ENCODE results near the gene BTG4.
A peak's percentile ranks its signal among the peaks of the same experiment; 100 is the strongest.

- TF ChIP-seq FOXM1 (IDR thresholded peaks at IDR 0.05; ENCODE audit: borderline replicate concordance, low read depth) (no peak), TEAD4 (IDR thresholded peaks at IDR 0.05) (no peak), CEBPB (IDR thresholded peaks at IDR 0.05) (no peak), RAD21 (IDR thresholded peaks at IDR 0.05; ENCODE audit: low read depth) (peak; percentile 63), EP300 (IDR thresholded peaks at IDR 0.05; ENCODE audit: borderline replicate concordance) (no peak), YY1 (IDR thresholded peaks at IDR 0.05; ENCODE audit: low read depth) (no peak), NFIC (IDR thresholded peaks at IDR 0.05) (no peak), TAF1 (IDR thresholded peaks at IDR 0.05; ENCODE audit: low read depth) (no peak)
- TF ChIP-seq, protein P1, sequence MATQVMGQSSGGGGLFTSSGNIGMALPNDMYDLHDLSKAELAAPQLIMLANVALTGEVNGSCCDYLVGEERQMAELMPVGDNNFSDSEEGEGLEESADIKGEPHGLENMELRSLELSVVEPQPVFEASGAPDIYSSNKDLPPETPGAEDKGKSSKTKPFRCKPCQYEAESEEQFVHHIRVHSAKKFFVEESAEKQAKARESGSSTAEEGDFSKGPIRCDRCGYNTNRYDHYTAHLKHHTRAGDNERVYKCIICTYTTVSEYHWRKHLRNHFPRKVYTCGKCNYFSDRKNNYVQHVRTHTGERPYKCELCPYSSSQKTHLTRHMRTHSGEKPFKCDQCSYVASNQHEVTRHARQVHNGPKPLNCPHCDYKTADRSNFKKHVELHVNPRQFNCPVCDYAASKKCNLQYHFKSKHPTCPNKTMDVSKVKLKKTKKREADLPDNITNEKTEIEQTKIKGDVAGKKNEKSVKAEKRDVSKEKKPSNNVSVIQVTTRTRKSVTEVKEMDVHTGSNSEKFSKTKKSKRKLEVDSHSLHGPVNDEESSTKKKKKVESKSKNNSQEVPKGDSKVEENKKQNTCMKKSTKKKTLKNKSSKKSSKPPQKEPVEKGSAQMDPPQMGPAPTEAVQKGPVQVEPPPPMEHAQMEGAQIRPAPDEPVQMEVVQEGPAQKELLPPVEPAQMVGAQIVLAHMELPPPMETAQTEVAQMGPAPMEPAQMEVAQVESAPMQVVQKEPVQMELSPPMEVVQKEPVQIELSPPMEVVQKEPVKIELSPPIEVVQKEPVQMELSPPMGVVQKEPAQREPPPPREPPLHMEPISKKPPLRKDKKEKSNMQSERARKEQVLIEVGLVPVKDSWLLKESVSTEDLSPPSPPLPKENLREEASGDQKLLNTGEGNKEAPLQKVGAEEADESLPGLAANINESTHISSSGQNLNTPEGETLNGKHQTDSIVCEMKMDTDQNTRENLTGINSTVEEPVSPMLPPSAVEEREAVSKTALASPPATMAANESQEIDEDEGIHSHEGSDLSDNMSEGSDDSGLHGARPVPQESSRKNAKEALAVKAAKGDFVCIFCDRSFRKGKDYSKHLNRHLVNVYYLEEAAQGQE (IDR thresholded peaks at IDR 0.05; ENCODE audit: low read depth): no peak
- TF ChIP-seq, protein P2, sequence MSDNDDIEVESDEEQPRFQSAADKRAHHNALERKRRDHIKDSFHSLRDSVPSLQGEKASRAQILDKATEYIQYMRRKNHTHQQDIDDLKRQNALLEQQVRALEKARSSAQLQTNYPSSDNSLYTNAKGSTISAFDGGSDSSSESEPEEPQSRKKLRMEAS (IDR thresholded peaks at IDR 0.05): no peak
Observed at GRCh38 chr11:111454561-111455192, 57.5 kb downstream of the BTG4 start.
